ENCODE results near the gene CACNA2D4. TPM values are rescaled to one million over a fixed set of nuclear protein-coding genes. Genes with fewer than 3 reads are reported as not detected.
A peak's percentile ranks its signal among the peaks of the same experiment; 100 is the strongest.

The CACNA2D4 gene
- total RNA-seq, 1 donor from 2014 or later, result 0.58 TPM

- TF ChIP-seq CTCF (IDR thresholded peaks at IDR 0.05; ENCODE audit: insufficient read depth, low read length, poor library complexity, severe bottlenecking), result no peak
- Histone ChIP-seq H3K36me3 (ENCODE audit: control insufficient read depth, insufficient read depth, low read length) (no peaks in the 10 kb centered on the region), H3K4me3 (ENCODE audit: low read depth, low read length) (no peak overlapping the region), H3K27me3 (ENCODE audit: control insufficient read depth, insufficient read depth, low read length) (peaks cover 49% of the 10 kb centered on the region)
- DNase-seq (ENCODE audit: low read depth), result no peak
Measured at GRCh38 chr12:1835211-1836131, 83.0 kb downstream of the CACNA2D4 start.

- H3K4me3 ChIP-seq (ENCODE audit: low read depth, low read length), result no peak overlapping the region
- H3K36me3 ChIP-seq (ENCODE audit: control insufficient read depth, insufficient read depth, low read length), result no peaks in the 10 kb centered on the region
- peaks cover 54% of the 10 kb centered on the region for H3K27me3 ChIP-seq (ENCODE audit: control insufficient read depth, insufficient read depth, low read length)
- TF ChIP-seq CTCF (IDR thresholded peaks at IDR 0.05; ENCODE audit: insufficient read depth, low read length, poor library complexity, severe bottlenecking), result no peak
- no peak for DNase-seq (ENCODE audit: low read depth)
Measured at GRCh38 chr12:1834186-1834925, 84.1 kb downstream of the CACNA2D4 start.

DNA sequence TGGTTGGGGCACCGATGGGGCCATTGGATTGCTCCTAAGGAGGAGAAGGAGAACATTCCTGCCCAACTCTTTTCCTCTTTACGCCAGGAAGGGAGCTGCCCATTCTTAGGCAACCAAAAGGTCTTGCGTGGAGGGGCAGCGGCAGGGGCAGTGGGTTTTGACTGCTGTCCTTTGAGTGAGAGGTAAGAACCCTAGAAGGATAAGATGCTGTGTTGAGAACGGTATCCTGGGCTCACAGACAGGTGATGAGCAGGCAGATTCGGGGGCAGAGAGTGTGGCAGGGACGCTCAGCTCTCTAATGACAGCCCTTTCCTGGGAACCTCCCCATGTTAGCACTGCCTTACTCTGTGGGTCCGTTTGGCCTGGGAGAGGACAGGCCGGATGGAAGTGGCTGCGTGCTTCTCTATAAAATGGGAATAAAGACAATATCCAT, 84.8 kb downstream of the CACNA2D4 start:
- Histone ChIP-seq H3K27me3 (ENCODE audit: control insufficient read depth, insufficient read depth, low read length) (peaks cover 54% of the 10 kb centered on the region), H3K36me3 (ENCODE audit: control insufficient read depth, insufficient read depth, low read length) (no peaks in the 10 kb centered on the region), H3K4me3 (ENCODE audit: low read depth, low read length) (no peak overlapping the region)
- no peak for DNase-seq (ENCODE audit: low read depth)
- TF ChIP-seq CTCF (IDR thresholded peaks at IDR 0.05; ENCODE audit: insufficient read depth, low read length, poor library complexity, severe bottlenecking), result no peak

GRCh38 chr12:1832801-1833595, 85.5 kb downstream of the CACNA2D4 start:
- Histone ChIP-seq H3K36me3 (ENCODE audit: control insufficient read depth, insufficient read depth, low read length) (no peaks in the 10 kb centered on the region), H3K27me3 (ENCODE audit: control insufficient read depth, insufficient read depth, low read length) (peaks cover 54% of the 10 kb centered on the region), H3K4me3 (ENCODE audit: low read depth, low read length) (no peak overlapping the region)
- no peak for DNase-seq (ENCODE audit: low read depth)
- TF ChIP-seq CTCF (IDR thresholded peaks at IDR 0.05; ENCODE audit: insufficient read depth, low read length, poor library complexity, severe bottlenecking), result no peak

- TF ChIP-seq CTCF (IDR thresholded peaks at IDR 0.05; ENCODE audit: insufficient read depth, low read length, poor library complexity, severe bottlenecking), result no peak
- H3K36me3 ChIP-seq (ENCODE audit: control insufficient read depth, insufficient read depth, low read length), result no peaks in the 10 kb centered on the region
- H3K4me3 ChIP-seq (ENCODE audit: low read depth, low read length), result no peak overlapping the region
- H3K27me3 ChIP-seq (ENCODE audit: control insufficient read depth, insufficient read depth, low read length), result peaks cover 63% of the 10 kb centered on the region
- peak; percentile 25 for DNase-seq (ENCODE audit: low read depth)
Measured at GRCh38 chr12:1830981-1831963, 87.2 kb downstream of the CACNA2D4 start.
